HL-60 (cell line): ENCODE data around the gene PIWIL1.

Source experiments
- DNase-seq, 2 experiments: peaks; one replicate each; pipeline ENCODE4 v3.0.0-alpha.2; 2010 to 2020; ENCODE audit warnings: low read depth in 1 of 2, low spot score in 1 of 2
- H3K27ac ChIP-seq: fragments of 250-450 bp; sonication (Bioruptor Pico); replicated peaks from 2 replicates; pipeline ENCODE4 v1.5.1; 2020; ENCODE audit warnings: mild to moderate bottlenecking, moderate library complexity
- H3K27me3 ChIP-seq: fragments of 250-450 bp; sonication (Bioruptor Pico); 2 replicates; pipeline ENCODE4 v1.5.1; 2021; ENCODE audit warnings: mild to moderate bottlenecking, moderate library complexity; ENCODE audit not compliant: insufficient read depth, poor library complexity, severe bottlenecking
- H3K4me3 ChIP-seq: replicated peaks from 2 replicates; pipeline ENCODE4 v1.5.1; 2011; ENCODE audit warnings: mild to moderate bottlenecking, control low read depth, low read length; ENCODE audit not compliant: insufficient read depth
- GABPA ChIP-seq: IDR thresholded peaks from 2 replicates; pipeline ENCODE4 v1.6.1; 2012; ENCODE audit warnings: low read depth
- POLR2AphosphoS5 ChIP-seq: IDR thresholded peaks from 2 replicates; pipeline ENCODE4 v1.6.1; 2012; ENCODE audit warnings: low read depth
- REST ChIP-seq: IDR thresholded peaks from 2 replicates; pipeline ENCODE4 v1.6.1; 2012; ENCODE audit warnings: low read depth; ENCODE audit not compliant: insufficient replicate concordance
- SPI1 ChIP-seq: IDR thresholded peaks from 2 replicates; pipeline ENCODE4 v1.6.1; 2012; ENCODE audit warnings: low read depth, mild to moderate bottlenecking, borderline replicate concordance
- TF ChIP-seq, protein P1 (sequence below): IDR thresholded peaks from one replicate; pipeline ENCODE4 v1.5.1; 2011; ENCODE audit warnings: low read length, control low read depth, inconsistent platforms; ENCODE audit not compliant: insufficient read depth

Gene PIWIL1

GRCh38 chr12:130342842-130343241 is 5.2 kb downstream of the PIWIL1 start:
- TF ChIP-seq, protein P1, sequence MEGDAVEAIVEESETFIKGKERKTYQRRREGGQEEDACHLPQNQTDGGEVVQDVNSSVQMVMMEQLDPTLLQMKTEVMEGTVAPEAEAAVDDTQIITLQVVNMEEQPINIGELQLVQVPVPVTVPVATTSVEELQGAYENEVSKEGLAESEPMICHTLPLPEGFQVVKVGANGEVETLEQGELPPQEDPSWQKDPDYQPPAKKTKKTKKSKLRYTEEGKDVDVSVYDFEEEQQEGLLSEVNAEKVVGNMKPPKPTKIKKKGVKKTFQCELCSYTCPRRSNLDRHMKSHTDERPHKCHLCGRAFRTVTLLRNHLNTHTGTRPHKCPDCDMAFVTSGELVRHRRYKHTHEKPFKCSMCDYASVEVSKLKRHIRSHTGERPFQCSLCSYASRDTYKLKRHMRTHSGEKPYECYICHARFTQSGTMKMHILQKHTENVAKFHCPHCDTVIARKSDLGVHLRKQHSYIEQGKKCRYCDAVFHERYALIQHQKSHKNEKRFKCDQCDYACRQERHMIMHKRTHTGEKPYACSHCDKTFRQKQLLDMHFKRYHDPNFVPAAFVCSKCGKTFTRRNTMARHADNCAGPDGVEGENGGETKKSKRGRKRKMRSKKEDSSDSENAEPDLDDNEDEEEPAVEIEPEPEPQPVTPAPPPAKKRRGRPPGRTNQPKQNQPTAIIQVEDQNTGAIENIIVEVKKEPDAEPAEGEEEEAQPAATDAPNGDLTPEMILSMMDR, result no peak
- no peak for TF ChIP-seq GABPA
- no peak for TF ChIP-seq SPI1
- TF ChIP-seq POLR2AphosphoS5, result no peak
- no peak for TF ChIP-seq REST
- no peak overlapping the region for H3K27ac ChIP-seq
- no peak overlapping the region for H3K4me3 ChIP-seq
- no peak for DNase-seq
- H3K27me3 ChIP-seq, result peaks cover 5% of the 10 kb centered on the region

- Histone ChIP-seq H3K4me3 (no peak overlapping the region), H3K27ac (no peak overlapping the region), H3K27me3 (peaks cover 5% of the 10 kb centered on the region)
- no peak for DNase-seq
- no peak for TF ChIP-seq REST
Observed at GRCh38 chr12:130344529-130344928, 6.8 kb downstream of the PIWIL1 start.

- no peak for DNase-seq
- H3K27ac ChIP-seq, result no peak overlapping the region
- no peak overlapping the region for H3K4me3 ChIP-seq
Observed at GRCh38 chr12:130345292-130345691, 7.6 kb downstream of the PIWIL1 start.

More at GRCh38 chr12:130345292-130345691, 7.6 kb downstream of the PIWIL1 start:
- TF ChIP-seq POLR2AphosphoS5 (no peak), GABPA (no peak), REST (no peak), SPI1 (no peak)
- TF ChIP-seq, protein P1, result no peak
- no peaks in the 10 kb centered on the region for H3K27me3 ChIP-seq
